ENCODE results near the gene SCNN1A.

The SCNN1A gene

DNA sequence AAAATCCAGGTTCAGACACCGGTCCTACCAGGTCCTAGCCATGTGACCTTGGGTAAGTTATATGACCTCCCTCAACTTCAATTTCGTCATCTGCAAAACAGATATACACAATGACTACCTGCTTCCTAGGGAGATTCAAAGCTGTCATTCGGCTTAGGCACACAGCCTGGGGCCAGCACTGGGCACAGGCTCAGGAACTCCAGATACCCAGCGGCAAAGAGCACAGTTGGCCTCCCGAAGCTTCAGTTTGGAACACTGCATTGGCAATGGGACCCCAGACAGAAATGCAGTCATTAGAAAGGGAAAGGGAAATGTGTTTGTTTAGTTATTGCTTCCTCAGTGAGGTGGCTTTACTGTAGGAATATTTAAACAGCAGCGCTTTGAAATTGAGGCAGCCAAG is 53.5 kb downstream of the SCNN1A start:
- peaks cover 12% of the 10 kb centered on the region for H3K4me1 ChIP-seq
- DNase-seq, result no peak

DNA sequence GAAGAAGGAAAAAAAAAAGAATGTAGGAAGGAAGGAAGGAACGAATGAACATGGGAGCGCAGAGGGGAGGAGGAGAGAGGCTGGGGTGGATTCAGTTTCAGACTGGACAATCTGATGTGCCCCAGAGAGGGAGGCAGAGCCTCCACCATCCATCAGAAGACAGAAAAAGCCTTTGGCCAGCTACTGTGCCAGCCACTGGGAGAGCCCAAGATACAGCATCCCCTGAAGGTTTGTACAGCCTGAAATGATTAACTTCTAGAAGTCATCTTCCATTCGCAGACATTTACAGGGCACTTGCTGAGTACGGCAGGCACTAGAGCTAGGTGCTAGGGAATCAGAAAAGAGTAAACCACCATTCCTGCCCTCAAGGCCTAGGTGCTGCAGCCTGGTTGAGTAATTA is 55.9 kb downstream of the SCNN1A start:
- Histone ChIP-seq H3K36me3 (no peaks in the 10 kb centered on the region), H3K27me3 (no peaks in the 10 kb centered on the region), H3K9me3 (no peaks in the 10 kb centered on the region), H3K4me3 (ENCODE audit: low read depth, low read length) (no peak overlapping the region), H3K4me1 (peaks cover 8% of the 10 kb centered on the region; the same call in 1 of the 2 replicates)
- no peak for DNase-seq
- TF ChIP-seq, protein P1, sequence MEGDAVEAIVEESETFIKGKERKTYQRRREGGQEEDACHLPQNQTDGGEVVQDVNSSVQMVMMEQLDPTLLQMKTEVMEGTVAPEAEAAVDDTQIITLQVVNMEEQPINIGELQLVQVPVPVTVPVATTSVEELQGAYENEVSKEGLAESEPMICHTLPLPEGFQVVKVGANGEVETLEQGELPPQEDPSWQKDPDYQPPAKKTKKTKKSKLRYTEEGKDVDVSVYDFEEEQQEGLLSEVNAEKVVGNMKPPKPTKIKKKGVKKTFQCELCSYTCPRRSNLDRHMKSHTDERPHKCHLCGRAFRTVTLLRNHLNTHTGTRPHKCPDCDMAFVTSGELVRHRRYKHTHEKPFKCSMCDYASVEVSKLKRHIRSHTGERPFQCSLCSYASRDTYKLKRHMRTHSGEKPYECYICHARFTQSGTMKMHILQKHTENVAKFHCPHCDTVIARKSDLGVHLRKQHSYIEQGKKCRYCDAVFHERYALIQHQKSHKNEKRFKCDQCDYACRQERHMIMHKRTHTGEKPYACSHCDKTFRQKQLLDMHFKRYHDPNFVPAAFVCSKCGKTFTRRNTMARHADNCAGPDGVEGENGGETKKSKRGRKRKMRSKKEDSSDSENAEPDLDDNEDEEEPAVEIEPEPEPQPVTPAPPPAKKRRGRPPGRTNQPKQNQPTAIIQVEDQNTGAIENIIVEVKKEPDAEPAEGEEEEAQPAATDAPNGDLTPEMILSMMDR (IDR thresholded peaks at IDR 0.05; ENCODE audit: low read depth, low read length), result no peak

More for the DNA sequence above, 53.5 kb downstream of the SCNN1A start:
- no peaks in the 10 kb centered on the region for H3K27me3 ChIP-seq
- TF ChIP-seq, protein P1 (IDR thresholded peaks at IDR 0.05; ENCODE audit: low read depth, low read length), result no peak
- H3K9me3 ChIP-seq, result no peaks in the 10 kb centered on the region
- H3K4me3 ChIP-seq (ENCODE audit: low read depth, low read length), result no peak overlapping the region
- no peaks in the 10 kb centered on the region for H3K36me3 ChIP-seq

DNA sequence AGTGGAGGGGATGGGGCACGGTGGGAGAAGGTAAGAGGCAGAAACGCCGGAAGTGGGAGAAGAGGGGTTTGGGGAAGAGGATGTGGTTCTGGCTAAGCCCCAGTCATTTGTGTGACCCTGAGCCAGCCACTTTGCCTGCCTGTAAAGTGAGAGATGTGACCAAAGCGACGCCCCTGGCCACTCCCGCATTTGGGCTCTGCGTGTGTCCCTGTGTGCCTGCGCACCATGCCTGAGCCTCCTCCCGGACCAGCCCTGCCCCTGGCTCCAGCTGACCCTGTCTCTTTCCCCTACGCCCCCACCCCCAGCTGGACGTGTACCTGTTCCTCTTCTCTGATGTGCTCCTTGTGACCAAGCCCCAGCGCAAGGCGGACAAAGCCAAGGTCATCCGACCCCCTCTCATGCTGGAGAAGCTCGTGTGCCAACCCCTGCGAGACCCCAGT is 56.9 kb downstream of the SCNN1A start:
- Histone ChIP-seq H3K4me3 (ENCODE audit: low read depth, low read length) (no peak overlapping the region), H3K9me3 (no peaks in the 10 kb centered on the region), H3K36me3 (no peaks in the 10 kb centered on the region), H3K4me1 (peaks cover 6% of the 10 kb centered on the region; the same call in 1 of the 2 replicates), H3K27me3 (no peaks in the 10 kb centered on the region)
- no peak for DNase-seq
- TF ChIP-seq, protein P1 (IDR thresholded peaks at IDR 0.05; ENCODE audit: low read depth, low read length), result no peak

DNA sequence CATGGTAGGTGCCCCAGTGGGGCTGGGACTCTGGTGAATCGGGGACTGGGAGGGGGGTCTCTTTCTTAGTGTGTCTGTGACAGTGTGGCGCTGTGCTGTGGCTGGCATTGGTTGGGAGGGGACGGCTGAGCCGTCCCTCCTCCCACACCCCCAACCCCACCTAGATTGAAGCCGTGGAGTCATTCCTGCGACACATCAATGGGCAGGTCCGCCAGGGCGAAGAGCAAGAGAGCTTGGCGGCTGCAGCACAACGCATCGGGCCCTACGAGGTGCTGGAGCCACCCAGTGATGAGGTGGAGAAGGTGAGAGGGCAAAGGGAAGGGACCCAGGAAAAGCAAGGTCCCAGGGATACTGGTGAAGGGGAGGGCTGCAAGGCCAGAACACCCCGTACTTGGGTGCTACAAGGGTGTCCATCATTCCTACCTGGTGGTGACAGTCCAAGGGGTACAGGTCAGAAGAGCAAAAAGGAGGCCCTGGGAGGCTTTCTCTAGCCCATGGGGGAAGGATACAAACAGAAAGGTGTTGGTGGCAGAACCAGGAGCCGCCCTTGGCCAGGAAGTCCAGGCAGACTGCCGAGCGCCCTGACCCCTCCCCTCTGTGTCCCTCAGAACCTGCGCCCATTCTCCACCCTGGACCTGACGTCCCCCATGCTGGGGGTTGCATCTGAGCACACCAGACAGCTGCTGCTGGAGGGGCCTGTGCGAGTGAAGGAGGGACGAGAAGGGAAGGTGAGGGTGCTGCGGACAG is 57.5 kb downstream of the SCNN1A start:
- H3K27me3 ChIP-seq, result no peaks in the 10 kb centered on the region
- H3K36me3 ChIP-seq, result no peaks in the 10 kb centered on the region
- DNase-seq, result no peak
- TF ChIP-seq, protein P1 (IDR thresholded peaks at IDR 0.05; ENCODE audit: low read depth, low read length), result no peak
- peaks cover under 1% of the 10 kb centered on the region; the same call in 1 of the 2 replicates for H3K4me1 ChIP-seq
- no peaks in the 10 kb centered on the region for H3K9me3 ChIP-seq
- no peak overlapping the region for H3K4me3 ChIP-seq (ENCODE audit: low read depth, low read length)

DNA sequence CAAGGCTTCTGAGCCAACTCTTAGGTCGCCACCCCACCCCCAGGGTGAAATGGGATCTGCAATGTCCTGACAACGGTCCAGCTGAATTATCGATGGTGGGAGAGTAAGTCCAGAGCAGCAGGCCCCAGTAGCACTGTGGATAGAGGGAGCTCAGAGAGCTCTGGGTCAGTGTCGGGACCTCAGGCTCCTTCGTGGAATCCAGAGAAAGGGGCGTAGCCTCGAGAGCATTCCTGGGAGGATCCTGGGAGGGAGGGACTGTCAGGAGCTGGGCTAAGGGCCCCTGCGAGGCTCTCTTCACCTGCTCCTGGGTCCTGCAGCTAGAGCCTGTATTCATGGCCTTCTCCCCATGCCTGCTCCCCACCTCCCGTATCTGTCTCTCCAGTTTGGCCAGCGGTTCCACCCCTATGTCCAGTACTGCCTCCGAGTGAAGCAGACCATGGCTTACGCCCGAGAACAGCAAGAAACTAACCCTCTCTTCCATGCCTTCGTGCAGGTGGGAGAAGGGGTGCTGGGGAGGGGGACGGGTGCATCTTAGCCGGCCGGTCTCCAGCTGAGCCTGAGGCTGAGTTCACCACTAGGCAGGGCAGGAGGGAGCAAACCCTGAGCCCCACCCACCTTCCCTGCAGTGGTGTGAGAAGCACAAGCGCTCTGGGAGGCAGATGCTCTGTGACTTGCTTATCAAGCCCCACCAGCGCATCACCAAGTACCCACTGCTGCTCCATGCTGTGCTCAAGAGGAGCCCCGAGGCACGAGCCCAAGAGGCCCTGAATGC is 58.3 kb downstream of the SCNN1A start:
- H3K9me3 ChIP-seq, result no peaks in the 10 kb centered on the region
- peaks cover 4% of the 10 kb centered on the region; the same call in 1 of the 2 replicates for H3K4me1 ChIP-seq
- H3K4me3 ChIP-seq (ENCODE audit: low read depth, low read length), result no peak overlapping the region
- DNase-seq, result no peak
- TF ChIP-seq, protein P1 (IDR thresholded peaks at IDR 0.05; ENCODE audit: low read depth, low read length), result no peak
- no peaks in the 10 kb centered on the region for H3K36me3 ChIP-seq
- no peaks in the 10 kb centered on the region for H3K27me3 ChIP-seq
